Activated T-helper 9 cell treated with anti-CD3 and anti-CD28 coated beads, Interleukin-2, amount 50 U/mL, for 16 hours (primary cell): ENCODE measurements around the gene VSTM2A.
"Not testable (repeated sequence)": the region's sequence is repeated elsewhere in the genome, so short reads cannot be mapped to it uniquely, and the experiment has no call there.

Source experiments
- DNase-seq: peaks from one replicate; pipeline ENCODE4 v3.0.0-alpha.2; 2020; ENCODE audit warnings: low read depth

VSTM2A gene

GRCh38 chr7:54541669-54542625 is at the start of gene VSTM2A:
VSTM2A (plus strand) TSS chr7:54542375; CDS start chr7:54542731, 356 bp downstream.
- no peak for DNase-seq

- not testable (repeated sequence) for DNase-seq
Measured at GRCh38 chr7:54504531-54504930, 37.6 kb upstream of the VSTM2A start.

GRCh38 chr7:54529568-54529967 is 12.6 kb upstream of the VSTM2A start:
- no peak for DNase-seq

- DNase-seq, result no peak
Measured at GRCh38 chr7:54538122-54538521, 4.1 kb upstream of the VSTM2A start.

- no peak for DNase-seq
Measured at GRCh38 chr7:54543051-54543488, 895 bp downstream of the VSTM2A start.

GRCh38 chr7:54544149-54544526 is 2.0 kb downstream of the VSTM2A start:
- no peak for DNase-seq

- no peak for DNase-seq
Measured at GRCh38 chr7:54544527-54545240, 2.5 kb downstream of the VSTM2A start.

- DNase-seq, result no peak
Measured at GRCh38 chr7:54545241-54545563, 3.0 kb downstream of the VSTM2A start.

GRCh38 chr7:54546081-54546985 is 4.2 kb downstream of the VSTM2A start:
- no peak for DNase-seq

- no peak for DNase-seq
Measured at GRCh38 chr7:54546986-54547314, 4.8 kb downstream of the VSTM2A start.

GRCh38 chr7:54550471-54550870 is 8.3 kb downstream of the VSTM2A start:
- DNase-seq, result no peak

- no peak for DNase-seq
Measured at GRCh38 chr7:54556121-54556520, 13.9 kb downstream of the VSTM2A start.

- DNase-seq, result no peak
Measured at GRCh38 chr7:54559401-54559800, 17.2 kb downstream of the VSTM2A start.

GRCh38 chr7:54560198-54560597 is 18.0 kb downstream of the VSTM2A start:
- DNase-seq, result no peak

- DNase-seq, result no peak
Measured at GRCh38 chr7:54560723-54561122, 18.5 kb downstream of the VSTM2A start.

- no peak for DNase-seq
Measured at GRCh38 chr7:54563329-54563916, 21.2 kb downstream of the VSTM2A start.

- DNase-seq, result no peak
Measured at GRCh38 chr7:54565432-54565831, 23.3 kb downstream of the VSTM2A start.

- no peak for DNase-seq
Measured at GRCh38 chr7:54581511-54581910, 39.3 kb downstream of the VSTM2A start.

- DNase-seq, result no peak
Measured at GRCh38 chr7:54591404-54592386, 49.5 kb downstream of the VSTM2A start.

GRCh38 chr7:54596747-54597146 is 54.6 kb downstream of the VSTM2A start:
- DNase-seq, result no peak

- DNase-seq, result no peak
Measured at GRCh38 chr7:54615537-54615936, 73.4 kb downstream of the VSTM2A start.
